Activated naive CD4-positive, alpha-beta T cell treated with anti-CD3 and anti-CD28 coated beads for 36 hours (primary cell): ENCODE measurements around the gene ZBTB34. TPM values are rescaled to one million over a fixed set of nuclear protein-coding genes. Genes with fewer than 3 reads are reported as not detected.

Experiments
- total RNA-seq, 2 experiments: library from RNA; stranded (reverse); gene quantifications; one replicate each; pipeline ENCODE4 v1.2.3, GENCODE V29; 2021

The ZBTB34 gene
- total RNA-seq, 2 experiments from 2014 or later: 4.2 to 4.6 TPM

Other genes with a start within 250 kb of the ZBTB34 start
- gene LMX1B, start 246.7 kb upstream of the ZBTB34 start, total RNA-seq: not detected
- gene ZBTB43, start 55.6 kb upstream of the ZBTB34 start, total RNA-seq: 10 to 100 TPM; 20.9 to 25.9 TPM
- gene RALGPS1, start 54.1 kb downstream of the ZBTB34 start, total RNA-seq: 1 to 10 TPM; 2.1 to 2.4 TPM